K562 treated with DMSO at 1 percent for 24 hours (cell line): ENCODE data around the gene SNX19. TPM values are rescaled to one million over a fixed set of nuclear protein-coding genes. Genes with fewer than 3 reads are reported as not detected.

Experiments
- total RNA-seq: library from RNA; unstranded; fragments of 300-600 nt; gene quantifications from 2 replicates; pipeline ENCODE4 v1.2.3, GENCODE V29; 2022; ENCODE audit warnings: low read depth; ENCODE audit not compliant: insufficient read depth

SNX19 gene
- total RNA-seq, result 21.2 and 22.4 TPM in 2 replicates

GRCh38 chr11:130916238-130916855 is at the start of gene SNX19:
SNX19 (minus strand) TSS chr11:130916479; CDS start chr11:130915939, 540 bp downstream.

